Measurements from ENCODE around the gene PRKCA. TPM values are rescaled to one million over a fixed set of nuclear protein-coding genes. Genes with fewer than 3 reads are reported as not detected.
"Not testable (repeated sequence)": the region's sequence is repeated elsewhere in the genome, so short reads cannot be mapped to it uniquely, and the experiment has no call there.

PRKCA gene
- total and polyA plus RNA-seq, 2 donors from 2014 or later = 8.0 to 50.8 TPM

- H3K4me1 ChIP-seq (ENCODE audit: control insufficient read depth in 2 of 3, insufficient read depth in 2 of 3, low read depth in 1 of 3, low read length in 3 of 3) = peaks cover 0 to 2% (median 0%) of the 10 kb centered on the region in 3 donors
- intact Hi-C loops (cut with DNase I) = no loop called here
- FAIRE-seq (no peak), DNase-seq (no peak)
- H3K27me3 ChIP-seq (ENCODE audit: control insufficient read depth, insufficient read depth, low read length) = no peaks in the 10 kb centered on the region
- no peak overlapping the region for H3K9ac ChIP-seq (ENCODE audit: low read length in 3 of 3)
- H3K9me3 ChIP-seq (ENCODE audit: control insufficient read depth in 2 of 3, insufficient read depth in 1 of 3, low read length in 3 of 3) = no peaks in the 10 kb centered on the region
- H3K4me3 ChIP-seq (ENCODE audit: low read length in 3 of 3) = no peak overlapping the region
- H3K27ac ChIP-seq (ENCODE audit: low read depth in 2 of 2, low read length in 2 of 2) = no peak overlapping the region
- peak; percentile 24 for TF ChIP-seq CTCF (IDR thresholded peaks at IDR 0.05; ENCODE audit: borderline replicate concordance, extremely low read depth, insufficient read depth)
- H3K36me3 ChIP-seq (ENCODE audit: control insufficient read depth in 2 of 3, insufficient read depth in 3 of 3, low read length in 3 of 3) = no peaks in the 10 kb centered on the region
Observed at GRCh38 chr17:66451188-66452149, 149.1 kb downstream of the PRKCA start.

GRCh38 chr17:66455060-66455459, 152.6 kb downstream of the PRKCA start:
- H3K4me1 ChIP-seq (ENCODE audit: control insufficient read depth in 2 of 3, insufficient read depth in 2 of 3, low read depth in 1 of 3, low read length in 3 of 3) = peaks cover 0 to 2% (median 0%) of the 10 kb centered on the region in 3 donors
- H3K9ac ChIP-seq (ENCODE audit: low read length in 3 of 3) = no peak overlapping the region
- DNase-seq = no peak
- H3K27me3 ChIP-seq (ENCODE audit: control insufficient read depth, insufficient read depth, low read length) = no peaks in the 10 kb centered on the region
- H3K4me3 ChIP-seq (ENCODE audit: low read length in 3 of 3) = no peak overlapping the region
- intact Hi-C loops (cut with DNase I) = no loop called here
- H3K27ac ChIP-seq (ENCODE audit: low read depth in 2 of 2, low read length in 2 of 2) = no peak overlapping the region
- H3K9me3 ChIP-seq (ENCODE audit: control insufficient read depth in 2 of 3, insufficient read depth in 1 of 3, low read length in 3 of 3) = no peaks in the 10 kb centered on the region
- FAIRE-seq = no peak
- TF ChIP-seq CTCF (IDR thresholded peaks at IDR 0.05; ENCODE audit: borderline replicate concordance, extremely low read depth, insufficient read depth) = no peak
- H3K36me3 ChIP-seq (ENCODE audit: control insufficient read depth in 2 of 3, insufficient read depth in 3 of 3, low read length in 3 of 3) = no peaks in the 10 kb centered on the region

GRCh38 chr17:66457499-66457898, 155.1 kb downstream of the PRKCA start:
- H3K27ac ChIP-seq (ENCODE audit: low read depth in 2 of 2, low read length in 2 of 2); H3K9me3 ChIP-seq (ENCODE audit: control insufficient read depth in 2 of 3, insufficient read depth in 1 of 3, low read length in 3 of 3); intact Hi-C loops (cut with DNase I); DNase-seq; H3K36me3 ChIP-seq (ENCODE audit: control insufficient read depth in 2 of 3, insufficient read depth in 3 of 3, low read length in 3 of 3); H3K27me3 ChIP-seq (ENCODE audit: control insufficient read depth, insufficient read depth, low read length); H3K9ac ChIP-seq (ENCODE audit: low read length in 3 of 3); H3K4me3 ChIP-seq (ENCODE audit: low read length in 3 of 3); FAIRE-seq; H3K4me1 ChIP-seq (ENCODE audit: control insufficient read depth in 2 of 3, insufficient read depth in 2 of 3, low read depth in 1 of 3, low read length in 3 of 3): not testable (repeated sequence)

- Histone ChIP-seq H3K9ac (ENCODE audit: low read length in 3 of 3) (no peak overlapping the region), H3K4me1 (ENCODE audit: control insufficient read depth in 2 of 3, insufficient read depth in 2 of 3, low read depth in 1 of 3, low read length in 3 of 3) (peaks cover 0 to 7% (median 0%) of the 10 kb centered on the region in 3 donors), H3K36me3 (ENCODE audit: control insufficient read depth in 2 of 3, insufficient read depth in 3 of 3, low read length in 3 of 3) (no peaks in the 10 kb centered on the region), H3K27me3 (ENCODE audit: control insufficient read depth, insufficient read depth, low read length) (no peaks in the 10 kb centered on the region), H3K9me3 (ENCODE audit: control insufficient read depth in 2 of 3, insufficient read depth in 1 of 3, low read length in 3 of 3) (no peaks in the 10 kb centered on the region), H3K27ac (ENCODE audit: low read depth in 2 of 2, low read length in 2 of 2) (no peak overlapping the region), H3K4me3 (ENCODE audit: low read length in 3 of 3) (no peak overlapping the region)
- intact Hi-C loops (cut with DNase I) = no loop called here
- DNase-seq = no peak
- FAIRE-seq = no peak
- no peak for TF ChIP-seq CTCF (IDR thresholded peaks at IDR 0.05; ENCODE audit: borderline replicate concordance, extremely low read depth, insufficient read depth)
Observed at GRCh38 chr17:66458782-66459181, 156.4 kb downstream of the PRKCA start.
